Natural killer cell (primary cell): ENCODE data around the gene RSPH1. TPM values are rescaled to one million over a fixed set of nuclear protein-coding genes. Genes with fewer than 3 reads are reported as not detected.
A peak's percentile ranks its signal among the peaks of the same experiment; 100 is the strongest.

Experiments used
- ATAC-seq, 3 donors: fragments of 150-1000 bp in 2 of 3; fragments of 200-7000 bp in 1 of 3; cut with Tn5 transposase; 1 replicate in 1 of 3; 2 replicates in 2 of 3; pipeline ENCODE4 v1.10.0; 2021; ENCODE audit warnings: mild to moderate bottlenecking in 2 of 3, moderate library complexity in 2 of 3
- DNase-seq, 2 donors: peaks; one replicate each; pipeline versions ENCODE4 v3.0.0 to v3.0.0-alpha.2; 2013 to 2021; ENCODE audit warnings: mixed read lengths in 1 of 2
- H3K27ac ChIP-seq: one replicate; pipeline ENCODE4 v1.5.1; 2013; ENCODE audit warnings: mild to moderate bottlenecking, low read length
- H3K27me3 ChIP-seq: one replicate; pipeline ENCODE4 v1.6.1; 2013; ENCODE audit warnings: low read length; ENCODE audit not compliant: control insufficient read depth, insufficient read depth
- H3K36me3 ChIP-seq: one replicate; pipeline ENCODE4 v1.6.1; 2013; ENCODE audit warnings: low read length; ENCODE audit not compliant: control insufficient read depth, insufficient read depth
- H3K4me1 ChIP-seq: one replicate; pipeline ENCODE4 v1.6.1; 2013; ENCODE audit warnings: low read length; ENCODE audit not compliant: control insufficient read depth, insufficient read depth
- H3K4me3 ChIP-seq: one replicate; pipeline ENCODE4 v1.5.1; 2013; ENCODE audit warnings: low read length
- H3K9me3 ChIP-seq: one replicate; pipeline ENCODE4 v1.6.1; 2013; ENCODE audit warnings: low read length; ENCODE audit not compliant: control insufficient read depth, insufficient read depth
- H3K27ac Mint-ChIP-seq, 2 donors: one replicate each; pipeline ENCODE4 v1.8.0; 2022; ENCODE audit warnings: mild to moderate bottlenecking in 2 of 2, mixed read lengths in 2 of 2, moderate library complexity in 1 of 2
- H3K27me3 Mint-ChIP-seq, 2 donors: one replicate each; pipeline ENCODE4 v1.8.0; 2022; ENCODE audit warnings: low read depth in 2 of 2, mixed read lengths in 2 of 2
- H3K36me3 Mint-ChIP-seq: one replicate; pipeline ENCODE4 v1.8.0; 2022; ENCODE audit warnings: mixed read lengths
- H3K4me1 Mint-ChIP-seq, 2 donors: one replicate each; pipeline ENCODE4 v1.8.0; 2022; ENCODE audit warnings: mixed read lengths in 2 of 2
- H3K4me3 Mint-ChIP-seq: one replicate; pipeline ENCODE4 v1.8.0; 2022; ENCODE audit warnings: mild to moderate bottlenecking, moderate library complexity, mixed read lengths
- H3K9me3 Mint-ChIP-seq, 2 donors: one replicate each; pipeline ENCODE4 v1.8.0; 2022; ENCODE audit warnings: mixed read lengths in 2 of 2
- WGBS: methylation state at CpG from one replicate; pipeline ENCODE4 v1.1.7; 2013; ENCODE audit warnings: missing lambda C conversion rate; ENCODE audit not compliant: insufficient coverage; 5-methylcytosine and 5-hydroxymethylcytosine counted together
- intact Hi-C: fragments of 100-400 bp; cut with micrococcal nuclease; formaldehyde crosslinking; loops from one replicate; pipeline ENCODE4 v1.14.2; 2022
- total RNA-seq, 4 donors: library from RNA; stranded (reverse); fragments of 120-200 nt in 1 of 4; gene quantifications; one replicate each; pipeline versions ENCODE4 v1.2.3 to v1.2.4, GENCODE V29; 2013 to 2022
- TF ChIP-seq, protein P1 (sequence below): fragments of 200-600 bp; IDR thresholded peaks from one replicate; pipeline ENCODE4 v1.8.0; 2022; ENCODE audit warnings: antibody characterized with exemption

The RSPH1 gene
- total RNA-seq, 3 donors from 2014 or later (not counting 1 experiment from before 2014, with no cell fraction given) = 0.16 TPM; not detected in 2

- no peaks in the 10 kb centered on the region for H3K36me3 Mint-ChIP-seq
These were observed 69.6 kb downstream of the RSPH1 start for GRCh38 chr21:42426424-42426823.

DNA sequence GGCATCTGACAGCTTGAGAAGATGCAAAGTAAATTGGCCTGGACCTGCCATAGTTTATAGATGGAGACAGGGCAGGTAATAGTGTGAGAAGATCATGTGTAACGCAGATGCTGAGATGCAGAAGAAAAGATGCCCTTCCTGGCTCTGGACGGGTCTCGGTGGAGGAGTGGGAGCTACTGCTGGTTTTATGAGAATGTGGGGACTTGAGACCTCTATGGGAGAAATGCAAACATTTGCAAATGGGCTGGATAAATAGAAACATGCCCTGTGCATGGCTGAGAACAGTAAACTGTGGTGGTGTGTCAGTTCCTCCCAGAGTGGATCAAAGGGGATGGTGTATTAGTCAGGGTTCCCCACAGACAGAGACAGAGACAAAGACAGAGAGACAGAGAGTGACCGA lies 70.4 kb downstream of the RSPH1 start:
- ATAC-seq (peak; percentile 16 to 21 (median 18)), DNase-seq (peak; percentile 15 to 52)
- no peak overlapping the region for H3K27ac ChIP-seq
- H3K27me3 ChIP-seq = peaks cover 37% of the 10 kb centered on the region
- intact Hi-C loops = loop anchor here (1.0 to 10.0 kb wide), 6 partner anchors 10 to 259 kb away; no protein-coding TSS in a partner anchor
- H3K36me3 ChIP-seq = no peaks in the 10 kb centered on the region
- no peaks in the 10 kb centered on the region for H3K36me3 Mint-ChIP-seq
- H3K4me1 ChIP-seq = peaks cover 60% of the 10 kb centered on the region
- WGBS = 7% methylated on average over 4 of the region's 4 CpGs
- peaks cover 67 to 68% of the 10 kb centered on the region in 2 donors for H3K4me1 Mint-ChIP-seq
- H3K27me3 Mint-ChIP-seq = peaks cover 43 to 57% of the 10 kb centered on the region in 2 donors
- peaks cover 5% of the 10 kb centered on the region for H3K9me3 ChIP-seq
- TF ChIP-seq, protein P1, sequence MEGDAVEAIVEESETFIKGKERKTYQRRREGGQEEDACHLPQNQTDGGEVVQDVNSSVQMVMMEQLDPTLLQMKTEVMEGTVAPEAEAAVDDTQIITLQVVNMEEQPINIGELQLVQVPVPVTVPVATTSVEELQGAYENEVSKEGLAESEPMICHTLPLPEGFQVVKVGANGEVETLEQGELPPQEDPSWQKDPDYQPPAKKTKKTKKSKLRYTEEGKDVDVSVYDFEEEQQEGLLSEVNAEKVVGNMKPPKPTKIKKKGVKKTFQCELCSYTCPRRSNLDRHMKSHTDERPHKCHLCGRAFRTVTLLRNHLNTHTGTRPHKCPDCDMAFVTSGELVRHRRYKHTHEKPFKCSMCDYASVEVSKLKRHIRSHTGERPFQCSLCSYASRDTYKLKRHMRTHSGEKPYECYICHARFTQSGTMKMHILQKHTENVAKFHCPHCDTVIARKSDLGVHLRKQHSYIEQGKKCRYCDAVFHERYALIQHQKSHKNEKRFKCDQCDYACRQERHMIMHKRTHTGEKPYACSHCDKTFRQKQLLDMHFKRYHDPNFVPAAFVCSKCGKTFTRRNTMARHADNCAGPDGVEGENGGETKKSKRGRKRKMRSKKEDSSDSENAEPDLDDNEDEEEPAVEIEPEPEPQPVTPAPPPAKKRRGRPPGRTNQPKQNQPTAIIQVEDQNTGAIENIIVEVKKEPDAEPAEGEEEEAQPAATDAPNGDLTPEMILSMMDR = no peak
- H3K9me3 Mint-ChIP-seq = no peaks in the 10 kb centered on the region
- peak overlapping the region; percentile 83 for H3K4me3 Mint-ChIP-seq
- peak overlapping the region; percentile 68 to 76 for H3K27ac Mint-ChIP-seq
- H3K4me3 ChIP-seq = no peak overlapping the region

More at GRCh38 chr21:42426424-42426823, 69.6 kb downstream of the RSPH1 start:
- Histone ChIP-seq H3K4me1 (peaks cover 53% of the 10 kb centered on the region), H3K27me3 (peaks cover 32% of the 10 kb centered on the region), H3K36me3 (no peaks in the 10 kb centered on the region), H3K27ac (no peak overlapping the region), H3K4me3 (no peak overlapping the region), H3K9me3 (no peaks in the 10 kb centered on the region)
- peaks cover 61 to 63% of the 10 kb centered on the region in 2 donors for H3K4me1 Mint-ChIP-seq
- peak overlapping the region; percentile 28 for H3K4me3 Mint-ChIP-seq
- H3K9me3 Mint-ChIP-seq = no peaks in the 10 kb centered on the region
- DNase-seq = no peak
- H3K27ac Mint-ChIP-seq = peak overlapping the region; percentile 26 to 33
- TF ChIP-seq, protein P1 = no peak
- ATAC-seq = no peak
- peaks cover 42 to 57% of the 10 kb centered on the region in 2 donors for H3K27me3 Mint-ChIP-seq
- WGBS = 78% methylated on average over 7 of the region's 7 CpGs
- intact Hi-C loops = loop anchor here (10.0 kb wide), 2 partner anchors 98 to 258 kb away; no protein-coding TSS in a partner anchor

- H3K36me3 Mint-ChIP-seq = no peaks in the 10 kb centered on the region
- DNase-seq (peak; percentile 79 to 92), ATAC-seq (peak; percentile 69 to 89 (median 89))
- Histone ChIP-seq H3K36me3 (no peaks in the 10 kb centered on the region), H3K4me3 (no peak overlapping the region), H3K4me1 (peaks cover 63% of the 10 kb centered on the region), H3K27ac (peak overlapping the region; percentile 74), H3K27me3 (peaks cover 34% of the 10 kb centered on the region), H3K9me3 (peaks cover 5% of the 10 kb centered on the region)
- TF ChIP-seq, protein P1 = no peak
- H3K9me3 Mint-ChIP-seq = no peaks in the 10 kb centered on the region
- peak overlapping the region; percentile 68 to 76 for H3K27ac Mint-ChIP-seq
- peaks cover 71% of the 10 kb centered on the region in 2 donors for H3K4me1 Mint-ChIP-seq
- intact Hi-C loops = loop anchor here (1.0 to 10.0 kb wide), 6 partner anchors 10 to 260 kb away; no protein-coding TSS in a partner anchor
- H3K27me3 Mint-ChIP-seq = peaks cover 46 to 60% of the 10 kb centered on the region in 2 donors
- WGBS = under 1% methylated on average over 12 of the region's 12 CpGs
- H3K4me3 Mint-ChIP-seq = peak overlapping the region; percentile 83
These were observed 71.0 kb downstream of the RSPH1 start for GRCh38 chr21:42424914-42425541.
